Tibial artery (tissue), 4 donors: ENCODE measurements around the gene SIGLEC11.

Experiments
- DNase-seq, 2 donors: peaks; one replicate each; pipeline ENCODE4 v3.0.0-alpha.2; 2019
- H3K27ac ChIP-seq, 2 donors: fragments of 200-600 bp; sonication (generic) in 1 of 2; 1 replicate in 1 of 2; 2 replicates in 1 of 2; pipeline ENCODE4 v1.5.1; 2018 to 2019; ENCODE audit warnings: mild to moderate bottlenecking in 1 of 2
- H3K27me3 ChIP-seq, 2 donors: fragments of 200-600 bp; sonication (generic) in 1 of 2; one replicate each; pipeline versions ENCODE4 v1.5.1 to v1.6.0; 2016 to 2019
- H3K36me3 ChIP-seq, 3 donors: fragments of 200-600 bp; sonication (generic) in 2 of 3; one replicate each; pipeline ENCODE4 v1.5.1; 2016 to 2019; ENCODE audit warnings: mild to moderate bottlenecking in 2 of 3
- H3K4me1 ChIP-seq, 4 donors: fragments of 200-600 bp; sonication (generic) in 2 of 4; 1 replicate in 3 of 4; 2 replicates in 1 of 4; pipeline ENCODE4 v1.5.1; 2016 to 2019
- H3K4me3 ChIP-seq, 2 donors: fragments of 200-600 bp; sonication (generic) in 1 of 2; 1 replicate in 1 of 2; 2 replicates in 1 of 2; pipeline ENCODE4 v1.5.1; 2018 to 2019; ENCODE audit warnings: mild to moderate bottlenecking in 2 of 2
- H3K9me3 ChIP-seq, 3 donors: fragments of 200-600 bp; sonication (generic) in 1 of 3; one replicate each; pipeline ENCODE4 v1.5.1; 2016 to 2019
- CTCF ChIP-seq, 2 experiments: fragments of 200-600 bp in 1 of 2; fragments of 450-650 bp in 1 of 2; IDR thresholded peaks; one replicate each; pipeline ENCODE4 v1.5.1; 2017 to 2019; ENCODE audit warnings: antibody characterized with exemption in 2 of 2, mild to moderate bottlenecking in 1 of 2, moderate library complexity in 1 of 2
- intact Hi-C: fragments of 100-400 bp; cut with DNase I; formaldehyde crosslinking; loops from one replicate; pipeline ENCODE4 v1.15.0; 2023; ENCODE audit warnings: low total_unique reads

SIGLEC11 gene

GRCh38 chr19:49916839-49917733 is 43.9 kb downstream of the SIGLEC11 start:
- intact Hi-C loops, result no loop called here

GRCh38 chr19:49915271-49915670 is 45.7 kb downstream of the SIGLEC11 start:
- no peak overlapping the region for H3K27ac ChIP-seq
- DNase-seq, result no peak
- no peaks in the 10 kb centered on the region for H3K9me3 ChIP-seq
- intact Hi-C loops, result no loop called here
- peaks cover 5 to 67% (median 16%) of the 10 kb centered on the region in 3 donors for H3K36me3 ChIP-seq
- no peaks in the 10 kb centered on the region for H3K27me3 ChIP-seq
- no peak for TF ChIP-seq CTCF (IDR thresholded peaks at IDR 0.05)
- H3K4me3 ChIP-seq, result no peak overlapping the region
- H3K4me1 ChIP-seq, result peaks cover 0 to 19% (median 10%) of the 10 kb centered on the region in 4 donors

More at GRCh38 chr19:49916839-49917733, 43.9 kb downstream of the SIGLEC11 start:
- peaks cover 0 to 5% (median 2%) of the 10 kb centered on the region in 4 donors for H3K4me1 ChIP-seq
- H3K27me3 ChIP-seq, result no peaks in the 10 kb centered on the region
- H3K36me3 ChIP-seq, result peaks cover 5 to 85% (median 27%) of the 10 kb centered on the region in 3 donors
- no peak for TF ChIP-seq CTCF (IDR thresholded peaks at IDR 0.05)
- DNase-seq, result no peak
- no peaks in the 10 kb centered on the region for H3K9me3 ChIP-seq
- H3K4me3 ChIP-seq, result no peak overlapping the region
- H3K27ac ChIP-seq, result no peak overlapping the region

- Histone ChIP-seq H3K9me3 (no peaks in the 10 kb centered on the region), H3K36me3 (peaks cover 6 to 68% (median 24%) of the 10 kb centered on the region in 3 donors), H3K27ac (no peak overlapping the region), H3K4me1 (peaks cover 0 to 19% (median 10%) of the 10 kb centered on the region in 4 donors), H3K27me3 (no peaks in the 10 kb centered on the region), H3K4me3 (no peak overlapping the region)
- intact Hi-C loops, result no loop called here
- TF ChIP-seq CTCF (IDR thresholded peaks at IDR 0.05), result no peak
- no peak for DNase-seq
Measured at GRCh38 chr19:49913720-49914119, 47.3 kb downstream of the SIGLEC11 start.

DNA sequence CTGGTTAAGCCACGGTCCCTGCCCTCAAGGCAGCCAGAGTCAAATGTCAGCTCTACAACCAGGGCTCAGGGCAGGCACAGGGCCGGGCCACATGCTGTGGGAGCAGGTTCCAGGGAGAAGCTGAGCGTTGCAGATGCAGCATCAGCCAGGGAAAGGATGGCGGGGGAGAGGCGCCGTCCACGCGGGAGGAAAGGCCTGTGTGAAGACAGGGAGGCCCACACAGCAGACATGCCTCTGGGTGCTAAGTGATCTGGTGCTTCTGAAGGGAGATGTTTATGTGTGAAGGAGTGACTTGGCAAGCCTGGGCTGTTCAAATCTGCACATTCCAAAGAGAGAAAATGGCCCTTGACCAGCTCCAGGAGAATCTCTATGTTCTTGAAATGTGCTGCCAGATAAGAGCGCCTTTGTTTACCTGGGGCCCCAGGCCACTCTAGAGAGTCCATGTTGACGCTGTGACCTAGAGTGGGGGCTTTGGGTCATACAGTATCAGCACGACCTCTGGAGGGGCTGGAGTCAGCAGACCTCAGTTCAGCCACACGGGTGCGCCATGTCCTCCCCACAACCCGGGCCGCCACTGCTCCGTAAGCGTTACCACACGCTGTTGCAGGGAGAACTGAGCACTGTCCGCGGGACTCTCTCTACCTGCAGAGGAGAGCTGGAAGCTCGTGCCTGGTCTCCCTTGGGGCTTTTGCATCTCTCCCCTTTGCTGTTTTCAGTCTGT is 47.8 kb downstream of the SIGLEC11 start:
- Histone ChIP-seq H3K9me3 (no peaks in the 10 kb centered on the region), H3K4me3 (no peak overlapping the region), H3K36me3 (peaks cover 12 to 68% (median 30%) of the 10 kb centered on the region in 3 donors), H3K27me3 (no peaks in the 10 kb centered on the region), H3K27ac (no peak overlapping the region), H3K4me1 (peaks cover 0 to 19% (median 10%) of the 10 kb centered on the region in 4 donors)
- TF ChIP-seq CTCF (IDR thresholded peaks at IDR 0.05), result no peak
- DNase-seq, result no peak
- intact Hi-C loops, result no loop called here

GRCh38 chr19:49911381-49912145 is 49.4 kb downstream of the SIGLEC11 start:
- Histone ChIP-seq H3K27me3 (no peaks in the 10 kb centered on the region), H3K4me3 (no peak overlapping the region), H3K4me1 (peaks cover 0 to 19% (median 10%) of the 10 kb centered on the region in 4 donors), H3K27ac (peak overlapping the region; percentile 15 to 19), H3K9me3 (no peaks in the 10 kb centered on the region), H3K36me3 (peaks cover 19 to 68% (median 42%) of the 10 kb centered on the region in 3 donors)
- DNase-seq, result no peak
- TF ChIP-seq CTCF (IDR thresholded peaks at IDR 0.05), result no peak
- intact Hi-C loops, result no loop called here
